HL-60 (cell line): ENCODE data around the gene ARL6IP5.

Experiments used
- POLR2AphosphoS5 ChIP-seq: IDR thresholded peaks from 2 replicates; pipeline ENCODE4 v1.6.1; 2012; ENCODE audit warnings: low read depth
- TF ChIP-seq, protein P1 (sequence below): IDR thresholded peaks from one replicate; pipeline ENCODE4 v1.5.1; 2011; ENCODE audit warnings: low read length, control low read depth, inconsistent platforms; ENCODE audit not compliant: insufficient read depth
- TF ChIP-seq, protein P2 (sequence below): IDR thresholded peaks from 2 replicates; pipeline ENCODE4 v1.6.1; 2012; ENCODE audit warnings: low read depth; ENCODE audit not compliant: insufficient replicate concordance

DNA sequence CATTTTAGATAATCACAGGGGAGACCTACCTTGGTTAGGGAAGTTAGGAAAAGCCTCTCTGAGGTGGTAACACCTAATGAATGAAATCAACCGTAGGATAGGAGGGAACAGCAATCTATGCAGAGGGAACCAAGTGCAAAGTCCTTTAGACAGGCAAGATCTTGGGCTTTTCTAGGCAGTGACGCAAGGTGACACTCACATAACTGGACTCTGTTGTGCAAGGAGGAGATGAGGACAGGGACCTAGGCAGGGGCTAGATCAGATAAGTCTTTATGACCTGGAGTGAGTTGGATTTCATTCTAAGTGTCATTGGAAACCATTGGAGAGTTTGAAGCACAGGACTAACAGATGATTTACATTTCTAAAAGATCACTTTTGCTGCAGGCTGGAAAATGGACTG, 42.3 kb downstream of the ARL6IP5 start:
- TF ChIP-seq, protein P1, sequence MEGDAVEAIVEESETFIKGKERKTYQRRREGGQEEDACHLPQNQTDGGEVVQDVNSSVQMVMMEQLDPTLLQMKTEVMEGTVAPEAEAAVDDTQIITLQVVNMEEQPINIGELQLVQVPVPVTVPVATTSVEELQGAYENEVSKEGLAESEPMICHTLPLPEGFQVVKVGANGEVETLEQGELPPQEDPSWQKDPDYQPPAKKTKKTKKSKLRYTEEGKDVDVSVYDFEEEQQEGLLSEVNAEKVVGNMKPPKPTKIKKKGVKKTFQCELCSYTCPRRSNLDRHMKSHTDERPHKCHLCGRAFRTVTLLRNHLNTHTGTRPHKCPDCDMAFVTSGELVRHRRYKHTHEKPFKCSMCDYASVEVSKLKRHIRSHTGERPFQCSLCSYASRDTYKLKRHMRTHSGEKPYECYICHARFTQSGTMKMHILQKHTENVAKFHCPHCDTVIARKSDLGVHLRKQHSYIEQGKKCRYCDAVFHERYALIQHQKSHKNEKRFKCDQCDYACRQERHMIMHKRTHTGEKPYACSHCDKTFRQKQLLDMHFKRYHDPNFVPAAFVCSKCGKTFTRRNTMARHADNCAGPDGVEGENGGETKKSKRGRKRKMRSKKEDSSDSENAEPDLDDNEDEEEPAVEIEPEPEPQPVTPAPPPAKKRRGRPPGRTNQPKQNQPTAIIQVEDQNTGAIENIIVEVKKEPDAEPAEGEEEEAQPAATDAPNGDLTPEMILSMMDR = no peak
- TF ChIP-seq, protein P2, sequence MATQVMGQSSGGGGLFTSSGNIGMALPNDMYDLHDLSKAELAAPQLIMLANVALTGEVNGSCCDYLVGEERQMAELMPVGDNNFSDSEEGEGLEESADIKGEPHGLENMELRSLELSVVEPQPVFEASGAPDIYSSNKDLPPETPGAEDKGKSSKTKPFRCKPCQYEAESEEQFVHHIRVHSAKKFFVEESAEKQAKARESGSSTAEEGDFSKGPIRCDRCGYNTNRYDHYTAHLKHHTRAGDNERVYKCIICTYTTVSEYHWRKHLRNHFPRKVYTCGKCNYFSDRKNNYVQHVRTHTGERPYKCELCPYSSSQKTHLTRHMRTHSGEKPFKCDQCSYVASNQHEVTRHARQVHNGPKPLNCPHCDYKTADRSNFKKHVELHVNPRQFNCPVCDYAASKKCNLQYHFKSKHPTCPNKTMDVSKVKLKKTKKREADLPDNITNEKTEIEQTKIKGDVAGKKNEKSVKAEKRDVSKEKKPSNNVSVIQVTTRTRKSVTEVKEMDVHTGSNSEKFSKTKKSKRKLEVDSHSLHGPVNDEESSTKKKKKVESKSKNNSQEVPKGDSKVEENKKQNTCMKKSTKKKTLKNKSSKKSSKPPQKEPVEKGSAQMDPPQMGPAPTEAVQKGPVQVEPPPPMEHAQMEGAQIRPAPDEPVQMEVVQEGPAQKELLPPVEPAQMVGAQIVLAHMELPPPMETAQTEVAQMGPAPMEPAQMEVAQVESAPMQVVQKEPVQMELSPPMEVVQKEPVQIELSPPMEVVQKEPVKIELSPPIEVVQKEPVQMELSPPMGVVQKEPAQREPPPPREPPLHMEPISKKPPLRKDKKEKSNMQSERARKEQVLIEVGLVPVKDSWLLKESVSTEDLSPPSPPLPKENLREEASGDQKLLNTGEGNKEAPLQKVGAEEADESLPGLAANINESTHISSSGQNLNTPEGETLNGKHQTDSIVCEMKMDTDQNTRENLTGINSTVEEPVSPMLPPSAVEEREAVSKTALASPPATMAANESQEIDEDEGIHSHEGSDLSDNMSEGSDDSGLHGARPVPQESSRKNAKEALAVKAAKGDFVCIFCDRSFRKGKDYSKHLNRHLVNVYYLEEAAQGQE = no peak
- no peak for TF ChIP-seq POLR2AphosphoS5
